HUES6 (cell line): Measurements from ENCODE around the gene VPS26C.
"Not testable (repeated sequence)": the region's sequence is repeated elsewhere in the genome, so short reads cannot be mapped to it uniquely, and the experiment has no call there.

ENCODE experiments used
- H3K27ac ChIP-seq: 2 replicates; pipeline ENCODE4 v1.7.0; 2013; ENCODE audit warnings: low read depth, mild to moderate bottlenecking, low read length, inconsistent platforms
- H3K27me3 ChIP-seq: 2 replicates; pipeline ENCODE4 v1.6.1; 2013; ENCODE audit warnings: low read length; ENCODE audit not compliant: control insufficient read depth, insufficient read depth
- H3K36me3 ChIP-seq: 2 replicates; pipeline ENCODE4 v1.6.1; 2013; ENCODE audit warnings: low read length; ENCODE audit not compliant: control insufficient read depth, insufficient read depth
- H3K4me1 ChIP-seq: 2 replicates; pipeline ENCODE4 v1.6.1; 2013; ENCODE audit warnings: low read length; ENCODE audit not compliant: control insufficient read depth, insufficient read depth
- H3K4me3 ChIP-seq: 2 replicates; pipeline ENCODE4 v1.5.1; 2013; ENCODE audit warnings: low read depth, low read length
- H3K9ac ChIP-seq: one replicate; pipeline ENCODE4 v1.6.1; 2013; ENCODE audit warnings: mild to moderate bottlenecking, low read length
- H3K9me3 ChIP-seq: 2 replicates; pipeline ENCODE4 v1.6.1; 2013; ENCODE audit warnings: low read depth, low read length; ENCODE audit not compliant: control insufficient read depth, insufficient read depth

The VPS26C gene

DNA sequence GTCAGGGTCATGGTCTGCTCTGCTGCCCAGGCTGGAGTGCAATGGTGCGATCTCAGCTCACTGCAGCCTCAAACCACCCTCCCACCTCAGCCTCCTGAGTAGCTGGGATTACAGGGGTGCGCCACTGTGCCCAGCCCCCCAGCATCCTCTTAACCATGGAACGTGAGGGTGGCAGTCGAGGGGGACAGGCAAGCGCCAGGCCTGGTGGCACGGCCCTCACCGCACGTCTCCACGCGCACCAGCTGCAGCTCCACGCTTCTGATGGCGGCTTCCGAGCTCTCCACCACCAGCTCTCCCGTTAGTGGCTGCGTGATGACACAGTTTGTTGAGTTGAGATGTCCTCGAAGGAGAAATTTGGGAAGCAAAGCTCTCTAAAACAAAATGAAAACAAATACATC is 39.1 kb downstream of the VPS26C start:
- no peak overlapping the region for H3K9ac ChIP-seq
- H3K4me3 ChIP-seq: no peak overlapping the region
- no peaks in the 10 kb centered on the region for H3K27me3 ChIP-seq
- 0 out of 2 replicates have a peak, but pooled peaks cover 2% of the 10 kb centered on the region for H3K9me3 ChIP-seq
- H3K4me1 ChIP-seq: no peaks in the 10 kb centered on the region
- no peak overlapping the region for H3K27ac ChIP-seq
- H3K36me3 ChIP-seq: peaks cover 97% of the 10 kb centered on the region

DNA sequence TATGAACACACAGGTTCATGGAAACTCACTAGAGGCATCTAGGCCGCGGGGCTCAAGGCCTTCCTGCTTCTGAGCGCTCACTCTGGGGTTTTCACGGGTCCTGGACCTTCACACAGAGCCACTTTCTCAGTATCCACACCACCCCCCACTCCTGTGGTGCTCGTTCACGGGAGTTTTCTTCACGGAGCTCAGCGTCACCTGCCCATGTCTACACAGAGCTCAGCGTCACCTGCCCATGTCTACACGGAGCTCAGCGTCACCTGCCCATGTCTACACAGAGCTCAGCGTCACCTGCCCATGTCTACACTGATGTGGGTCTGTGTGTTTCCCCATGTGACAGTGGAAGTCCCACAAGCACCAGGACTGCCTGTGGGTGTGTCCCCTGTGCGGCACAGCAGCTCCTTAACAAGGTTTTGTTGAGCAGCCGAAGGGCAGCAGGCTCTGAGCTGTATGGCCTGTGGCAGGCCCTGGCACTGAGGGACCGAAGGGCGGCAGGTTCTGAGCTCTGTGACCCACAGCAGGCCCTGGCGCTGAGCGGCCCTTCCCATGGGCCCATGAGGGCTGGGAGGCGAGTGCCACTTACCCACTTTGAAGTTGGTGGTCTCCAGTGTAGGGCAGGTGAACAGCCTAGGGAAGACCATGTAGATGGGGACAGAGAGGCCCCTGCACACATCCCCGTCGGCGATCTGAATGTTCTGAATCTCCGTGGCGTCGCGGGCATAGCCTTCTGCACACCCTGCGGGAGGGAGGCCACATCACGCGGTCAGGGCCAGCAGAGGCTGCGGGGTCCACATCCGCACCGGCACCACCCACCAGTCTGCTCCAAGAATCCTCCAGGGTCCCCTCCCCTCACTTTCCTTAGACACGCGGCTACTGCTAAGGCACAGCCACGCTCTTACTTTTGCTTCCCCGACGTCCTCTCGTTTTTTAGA is 39.8 kb downstream of the VPS26C start:
- Histone ChIP-seq H3K27me3 (no peaks in the 10 kb centered on the region), H3K4me1 (no peaks in the 10 kb centered on the region), H3K27ac (no peak overlapping the region), H3K9me3 (0 out of 2 replicates have a peak, but pooled peaks cover 2% of the 10 kb centered on the region), H3K36me3 (peaks cover 92% of the 10 kb centered on the region), H3K4me3 (no peak overlapping the region), H3K9ac (no peak overlapping the region)

DNA sequence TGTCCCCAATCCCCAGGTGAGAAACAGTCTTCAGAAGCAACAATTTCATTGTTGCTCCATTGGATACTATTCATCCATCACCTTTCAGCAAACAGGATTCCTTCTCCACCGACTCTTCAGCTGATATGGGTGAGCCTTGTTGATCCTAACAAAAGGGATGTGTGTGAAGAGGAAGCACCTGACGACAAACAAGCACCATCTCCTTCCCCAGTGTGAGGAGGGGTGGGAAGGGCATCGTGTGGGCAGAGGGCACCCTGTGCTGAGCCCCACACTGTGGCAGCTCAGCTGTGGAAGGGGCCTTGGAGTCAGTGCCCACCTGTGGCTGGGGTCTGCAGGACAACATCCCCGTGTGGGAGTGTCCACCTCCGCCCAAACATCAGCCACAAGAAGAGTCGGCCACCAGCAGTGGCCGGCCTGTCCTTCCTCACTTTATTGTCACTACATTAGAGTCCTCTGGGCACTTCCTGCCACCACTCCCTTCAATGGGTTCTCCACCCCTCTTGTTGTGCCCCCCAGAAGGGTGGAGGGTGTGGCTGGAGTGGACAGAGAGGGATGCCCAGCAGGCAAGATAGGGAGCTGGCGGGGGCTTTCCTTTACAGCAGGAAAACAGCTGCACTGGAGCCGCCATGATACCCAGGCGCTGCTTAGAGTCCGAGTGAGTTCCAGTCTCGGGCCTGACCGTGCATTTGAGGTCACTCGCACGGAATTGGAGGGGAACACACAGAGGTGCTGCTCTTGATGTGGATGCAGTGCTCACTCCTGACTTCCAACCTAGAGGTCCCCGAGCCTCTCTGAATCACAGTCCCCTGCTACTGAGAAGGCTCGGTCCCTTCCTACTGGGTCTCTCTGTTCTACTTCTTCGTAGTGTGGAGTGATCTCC is 40.9 kb downstream of the VPS26C start:
- H3K9me3 ChIP-seq: peaks cover 4% of the 10 kb centered on the region; the same call in 1 of the 2 replicates
- no peak overlapping the region for H3K27ac ChIP-seq
- H3K27me3 ChIP-seq: no peaks in the 10 kb centered on the region
- no peak overlapping the region for H3K4me3 ChIP-seq
- peaks cover 81% of the 10 kb centered on the region for H3K36me3 ChIP-seq
- no peaks in the 10 kb centered on the region for H3K4me1 ChIP-seq
- no peak overlapping the region for H3K9ac ChIP-seq

DNA sequence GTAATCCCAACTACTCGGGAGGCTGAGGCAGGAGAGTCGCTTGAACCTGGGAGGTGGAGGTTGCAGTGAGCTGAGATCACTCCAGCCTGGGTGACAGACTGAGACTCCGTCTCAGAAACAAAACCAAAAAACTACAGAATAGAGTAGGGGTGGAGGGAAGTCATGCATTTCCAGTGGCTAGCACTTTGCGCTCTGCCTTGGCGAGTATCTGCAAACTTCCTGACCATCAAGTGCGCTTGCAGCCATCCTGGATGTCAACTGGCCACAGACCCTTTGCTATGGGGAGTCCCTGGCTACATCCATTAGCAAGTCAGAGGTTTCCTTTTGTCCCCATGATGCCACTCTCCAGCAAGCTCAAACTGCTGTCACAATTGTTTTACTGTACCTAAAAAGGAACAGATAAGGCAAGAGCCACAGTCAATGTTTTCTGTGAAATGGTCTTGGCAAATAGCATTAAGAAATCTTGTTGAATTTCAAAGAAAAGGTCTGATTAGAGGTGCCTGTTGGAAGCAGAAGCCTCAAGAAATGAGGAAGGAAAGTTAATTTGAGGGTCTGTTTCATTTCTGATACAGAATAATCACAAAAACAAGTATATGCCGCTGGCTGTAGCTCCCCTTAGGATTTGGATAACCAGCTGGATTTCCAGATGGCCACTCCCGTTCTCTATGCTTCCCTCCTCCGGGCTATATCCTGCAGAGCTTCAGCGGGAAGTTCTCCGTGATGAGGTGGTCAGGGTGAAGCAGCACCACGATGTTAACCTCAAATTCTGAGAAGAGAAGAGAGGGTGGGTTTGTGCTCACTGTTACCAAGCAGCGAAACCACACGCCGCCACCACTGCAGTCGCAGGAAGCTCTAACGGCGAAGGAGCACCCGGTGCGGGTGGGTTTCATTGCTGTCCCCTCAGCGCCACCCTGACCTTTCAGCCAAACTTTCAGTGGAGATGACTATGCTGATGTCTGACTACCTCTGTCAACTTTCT is 42.0 kb downstream of the VPS26C start:
- H3K9ac ChIP-seq: no peak overlapping the region
- H3K4me3 ChIP-seq: no peak overlapping the region
- H3K27ac ChIP-seq: no peak overlapping the region
- no peaks in the 10 kb centered on the region for H3K4me1 ChIP-seq
- peaks cover 4% of the 10 kb centered on the region; the same call in 1 of the 2 replicates for H3K27me3 ChIP-seq
- peaks cover 5% of the 10 kb centered on the region; the same call in 1 of the 2 replicates for H3K9me3 ChIP-seq
- peaks cover 70% of the 10 kb centered on the region for H3K36me3 ChIP-seq

DNA sequence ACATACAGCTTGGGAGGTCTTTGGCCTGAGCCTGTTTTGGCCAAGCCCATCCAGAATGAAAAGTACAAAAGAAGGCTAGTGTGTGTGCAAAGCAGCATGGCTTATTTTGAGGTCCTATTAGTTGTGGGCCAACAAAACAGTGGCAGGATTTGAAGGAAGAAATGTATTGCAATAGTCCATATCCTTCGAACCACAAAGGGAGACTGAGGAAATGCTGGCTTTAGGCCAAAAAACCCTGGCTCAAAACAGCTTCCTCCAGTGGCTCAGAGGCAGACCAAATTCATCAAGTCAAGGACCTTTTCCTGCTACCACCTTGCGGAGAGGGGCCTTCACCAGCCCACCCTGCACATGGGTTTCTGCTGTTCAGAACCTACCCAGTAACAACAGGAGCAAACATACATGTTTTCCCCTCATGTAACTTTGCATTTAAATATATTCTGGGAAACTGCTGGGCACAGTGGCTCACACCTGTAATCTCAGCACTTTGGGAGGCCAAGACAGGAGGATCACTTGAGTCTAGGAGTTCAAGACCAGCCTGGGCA is 43.3 kb downstream of the VPS26C start:
- Histone ChIP-seq H3K4me1 (no peaks in the 10 kb centered on the region), H3K9ac (no peak overlapping the region), H3K27me3 (peaks cover 6% of the 10 kb centered on the region; the same call in 1 of the 2 replicates), H3K4me3 (no peak overlapping the region), H3K27ac (no peak overlapping the region), H3K36me3 (peaks cover 59% of the 10 kb centered on the region), H3K9me3 (peaks cover 5% of the 10 kb centered on the region; the same call in 1 of the 2 replicates)

- peaks cover 42% of the 10 kb centered on the region for H3K36me3 ChIP-seq
- not testable (repeated sequence) for H3K9ac ChIP-seq, H3K27me3 ChIP-seq, H3K9me3 ChIP-seq, H3K4me3 ChIP-seq, H3K4me1 ChIP-seq, H3K27ac ChIP-seq
Measured at GRCh38 chr21:37222248-37222647, 44.9 kb downstream of the VPS26C start.

GRCh38 chr21:37220981-37221664 is 46.0 kb downstream of the VPS26C start:
- peaks cover 31% of the 10 kb centered on the region for H3K36me3 ChIP-seq
- no peaks in the 10 kb centered on the region for H3K4me1 ChIP-seq
- H3K4me3 ChIP-seq: peak overlapping the region; percentile 60
- H3K9me3 ChIP-seq: peaks cover 5% of the 10 kb centered on the region; the same call in 1 of the 2 replicates
- H3K9ac ChIP-seq: no peak overlapping the region
- H3K27ac ChIP-seq: no peak overlapping the region
- peaks cover 6% of the 10 kb centered on the region; the same call in 1 of the 2 replicates for H3K27me3 ChIP-seq

DNA sequence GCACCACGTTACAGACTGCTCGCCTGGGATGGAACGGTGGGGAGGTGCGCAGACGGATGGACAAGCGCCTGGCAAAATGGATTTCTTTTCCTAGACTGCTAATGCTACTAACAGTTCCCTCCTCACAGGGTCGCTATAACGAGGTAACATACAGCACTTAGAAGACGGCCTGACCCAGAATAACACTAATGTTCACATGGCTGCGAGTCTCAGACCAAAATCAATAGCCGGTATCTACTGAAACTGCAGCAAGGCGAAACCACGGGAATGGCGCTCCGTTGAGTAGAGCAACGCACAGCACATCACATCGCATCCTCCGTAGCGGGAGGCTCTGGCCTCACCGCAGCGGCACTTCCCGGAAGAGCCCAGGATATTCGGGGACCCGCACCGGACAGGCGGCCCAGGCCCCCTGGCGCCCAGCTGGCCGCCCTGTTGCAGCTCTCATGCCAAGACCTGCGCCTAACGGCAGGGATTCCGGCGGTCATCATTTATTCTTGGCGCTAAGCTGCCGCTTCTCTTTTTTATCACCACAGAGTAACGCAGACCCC is 46.6 kb downstream of the VPS26C start:
- Histone ChIP-seq H3K9me3 (peaks cover 5% of the 10 kb centered on the region; the same call in 1 of the 2 replicates), H3K9ac (no peak overlapping the region), H3K4me1 (no peaks in the 10 kb centered on the region), H3K27ac (no peak overlapping the region), H3K27me3 (peaks cover 6% of the 10 kb centered on the region; the same call in 1 of the 2 replicates), H3K4me3 (peak overlapping the region; percentile 60), H3K36me3 (peaks cover 25% of the 10 kb centered on the region)

GRCh38 chr21:37219761-37220432 is 47.2 kb downstream of the VPS26C start:
- peaks cover 19% of the 10 kb centered on the region for H3K36me3 ChIP-seq
- H3K4me3 ChIP-seq: peak overlapping the region; percentile 60
- H3K4me1 ChIP-seq: no peaks in the 10 kb centered on the region
- H3K27ac ChIP-seq: no peak overlapping the region
- peaks cover 6% of the 10 kb centered on the region; the same call in 1 of the 2 replicates for H3K27me3 ChIP-seq
- peaks cover 5% of the 10 kb centered on the region; the same call in 1 of the 2 replicates for H3K9me3 ChIP-seq
- H3K9ac ChIP-seq: no peak overlapping the region
